SH-SY5Y (cell line): ENCODE data around the gene KRT4.

ENCODE experiments used
- GATA2 ChIP-seq: IDR thresholded peaks from 2 replicates; pipeline ENCODE4 v1.6.1; 2011; ENCODE audit warnings: mild to moderate bottlenecking, low read depth, low read length
- GATA3 ChIP-seq: IDR thresholded peaks from 2 replicates; pipeline ENCODE4 v1.6.1; 2011; ENCODE audit warnings: low read depth, mild to moderate bottlenecking, low read length, moderate library complexity

GRCh38 chr12:52784909-52785308, 29.0 kb downstream of the KRT4 start:
- TF ChIP-seq GATA3 (no peak), GATA2 (no peak)
